Measurements from ENCODE around the gene CABYR.

- peak; percentile 88 to 96 (median 91) for TF ChIP-seq CTCF (IDR thresholded peaks at IDR 0.05)
- TF ChIP-seq POLR2A (IDR thresholded peaks at IDR 0.05): no peak
Measured at GRCh38 chr18:24118750-24119577, 19.9 kb upstream of the CABYR start.
